RWPE2 (cell line): ENCODE data around the gene NRF1.

Source experiments
- ATAC-seq: fragments of 200-7000 bp; cut with Tn5 transposase; 3 replicates; pipeline ENCODE4 v1.9.1; 2021; ENCODE audit warnings: low read depth
- DNase-seq: peaks from one replicate; pipeline ENCODE4 v3.0.0-alpha.2; 2020; ENCODE audit warnings: low spot score
- H3K27ac ChIP-seq: fragments of 450-650 bp; 2 replicates; pipeline ENCODE4 v1.5.1; 2017; ENCODE audit warnings: mild to moderate bottlenecking; ENCODE audit not compliant: poor library complexity, severe bottlenecking
- H3K27me3 ChIP-seq: fragments of 250-450 bp; sonication (Bioruptor Pico); 2 replicates; pipeline ENCODE4 v1.5.1; 2021; ENCODE audit warnings: mild to moderate bottlenecking, moderate library complexity; ENCODE audit not compliant: insufficient read depth, poor library complexity, severe bottlenecking
- H3K36me3 ChIP-seq: fragments of 250-450 bp; sonication (Bioruptor Pico); 2 replicates; pipeline ENCODE4 v1.5.1; 2020; ENCODE audit warnings: low read depth, mild to moderate bottlenecking, moderate library complexity
- H3K4me1 ChIP-seq: fragments of 250-450 bp; sonication (Bioruptor Pico); 2 replicates; pipeline ENCODE4 v1.5.1; 2021; ENCODE audit warnings: mild to moderate bottlenecking, moderate library complexity; ENCODE audit not compliant: insufficient read depth, poor library complexity, severe bottlenecking
- H3K4me3 ChIP-seq: fragments of 250-450 bp; sonication (Bioruptor Pico); 2 replicates; pipeline ENCODE4 v1.5.1; 2021; ENCODE audit warnings: mild to moderate bottlenecking, moderate library complexity; ENCODE audit not compliant: severe bottlenecking
- H3K9me3 ChIP-seq: fragments of 250-450 bp; sonication (Bioruptor Pico); 2 replicates; pipeline ENCODE4 v1.5.1; 2021; ENCODE audit warnings: mild to moderate bottlenecking, moderate library complexity; ENCODE audit not compliant: severe bottlenecking
- CTCF ChIP-seq: fragments of 450-650 bp; IDR thresholded peaks from one replicate; pipeline ENCODE4 v1.5.1; 2017; ENCODE audit warnings: mild to moderate bottlenecking, moderate library complexity; ENCODE audit not compliant: poor library complexity, severe bottlenecking

Gene NRF1

GRCh38 chr7:129728875-129729467, 117.5 kb downstream of the NRF1 start:
- TF ChIP-seq CTCF: no peak
- peaks cover 28% of the 10 kb centered on the region for H3K36me3 ChIP-seq
- no peaks in the 10 kb centered on the region for H3K9me3 ChIP-seq
- DNase-seq (no peak), ATAC-seq (no peak)
- H3K4me1 ChIP-seq: no peaks in the 10 kb centered on the region
- no peaks in the 10 kb centered on the region for H3K27me3 ChIP-seq
- H3K27ac ChIP-seq: no peak overlapping the region
- no peak overlapping the region for H3K4me3 ChIP-seq

- Histone ChIP-seq H3K9me3 (no peaks in the 10 kb centered on the region), H3K27ac (no peak overlapping the region), H3K27me3 (no peaks in the 10 kb centered on the region), H3K4me3 (no peak overlapping the region), H3K36me3 (peaks cover 26% of the 10 kb centered on the region), H3K4me1 (no peaks in the 10 kb centered on the region)
- TF ChIP-seq CTCF: no peak
- ATAC-seq (no peak), DNase-seq (no peak)
Measured at GRCh38 chr7:129729511-129729910, 118.0 kb downstream of the NRF1 start.

GRCh38 chr7:129730159-129730558, 118.6 kb downstream of the NRF1 start:
- no peak for TF ChIP-seq CTCF
- DNase-seq (no peak), ATAC-seq (no peak)
- no peak overlapping the region for H3K4me3 ChIP-seq
- no peaks in the 10 kb centered on the region for H3K27me3 ChIP-seq
- peaks cover 20% of the 10 kb centered on the region for H3K36me3 ChIP-seq
- H3K4me1 ChIP-seq: no peaks in the 10 kb centered on the region
- H3K27ac ChIP-seq: no peak overlapping the region
- no peaks in the 10 kb centered on the region for H3K9me3 ChIP-seq

GRCh38 chr7:129734400-129734799, 122.9 kb downstream of the NRF1 start:
- no peak for TF ChIP-seq CTCF
- no peak for ATAC-seq
- H3K4me3 ChIP-seq: no peak overlapping the region
- no peak overlapping the region for H3K27ac ChIP-seq
- DNase-seq: no peak
- peaks cover 15% of the 10 kb centered on the region for H3K36me3 ChIP-seq
- H3K4me1 ChIP-seq: no peaks in the 10 kb centered on the region
- no peaks in the 10 kb centered on the region for H3K9me3 ChIP-seq
- H3K27me3 ChIP-seq: no peaks in the 10 kb centered on the region

- Histone ChIP-seq H3K27ac (no peak overlapping the region), H3K4me3 (no peak overlapping the region), H3K9me3 (no peaks in the 10 kb centered on the region), H3K36me3 (peaks cover 5% of the 10 kb centered on the region; the same call in 1 of the 2 replicates), H3K27me3 (no peaks in the 10 kb centered on the region), H3K4me1 (no peaks in the 10 kb centered on the region)
- ATAC-seq (no peak), DNase-seq (no peak)
- no peak for TF ChIP-seq CTCF
Measured at GRCh38 chr7:129739427-129739826, 127.9 kb downstream of the NRF1 start.
